Motor neuron (in vitro differentiated cells): ENCODE data around the gene SERTAD2. TPM values are rescaled to one million over a fixed set of nuclear protein-coding genes. Genes with fewer than 3 reads are reported as not detected.
A peak's percentile ranks its signal among the peaks of the same experiment; 100 is the strongest.

Experiments
- ATAC-seq, 8 experiments: fragments of 200-7000 bp; cut with Tn5 transposase; replicated peaks in 6 of 8; 2 replicates each; pipeline ENCODE4 v1.8.0; 2021; ENCODE audit warnings: mild to moderate bottlenecking in 8 of 8, moderate library complexity in 8 of 8
- H3K27ac ChIP-seq, 2 donors: fragments of 250-450 bp; sonication (Bioruptor Pico); 2 replicates each; pipeline ENCODE4 v1.9.0; 2021; ENCODE audit warnings: antibody characterized with exemption in 2 of 2, mild to moderate bottlenecking in 2 of 2, moderate library complexity in 1 of 2
- H3K4me1 ChIP-seq, 2 donors: fragments of 250-450 bp; sonication (Bioruptor Pico); replicated peaks in 1 of 2; 2 replicates each; pipeline ENCODE4 v1.6.1; 2021; ENCODE audit warnings: antibody characterized with exemption in 2 of 2, mild to moderate bottlenecking in 2 of 2, moderate library complexity in 1 of 2
- H3K4me3 ChIP-seq, 5 donors: fragments of 250-450 bp; sonication (Bioruptor Pico); 2 replicates each; pipeline ENCODE4 v1.9.0; 2021; ENCODE audit warnings: antibody characterized with exemption in 5 of 5, mild to moderate bottlenecking in 5 of 5, moderate library complexity in 4 of 5
- WGBS, 10 experiments: fragments of 450-650 bp; shearing (Covaris generic); methylation state at CpG; one replicate each; pipeline ENCODE4 v1.0.0; 2022; 5-methylcytosine and 5-hydroxymethylcytosine counted together
- in situ Hi-C, 9 experiments: fragments of 400-800 bp; cut with MboI; loops; one replicate each; pipeline ENCODE4 v1.15.0; 2021; ENCODE audit warnings: low sequenced_read_pairs in 9 of 9, low pct_unique_long_range_greater_than_20kb in 2 of 9; ENCODE audit not compliant: unreplicated experiment in 9 of 9
- total RNA-seq, 8 experiments: library from RNA; unstranded; fragments of 300-600 nt; gene quantifications; 2 replicates each; pipeline versions ENCODE4 v1.2.3 to v1.2.4, GENCODE V29; 2022

The SERTAD2 gene
- total RNA-seq, 8 experiments from 2014 or later: 5.6 to 12.1 (median 6.8) TPM

- Histone ChIP-seq H3K27ac (no peak overlapping the region), H3K4me3 (no peak overlapping the region), H3K4me1 (peaks cover 21 to 25% of the 10 kb centered on the region in 2 donors)
- ATAC-seq: no peak
- 85 to 100% (median 93%) methylated on average over 1 to 5 of the region's 7 CpGs; no CpG with 5 or more reads in 3 of the 10 experiments for WGBS, 10 experiments
- in situ Hi-C loops: loop anchor here in 1 of 9 experiments (25.0 kb wide), 1 partner anchor 246 kb away; no protein-coding TSS in a partner anchor
Observed at GRCh38 chr2:64615844-64616536, 37.7 kb downstream of the SERTAD2 start.

GRCh38 chr2:64615192-64615763 lies 38.4 kb downstream of the SERTAD2 start:
- 69 to 100% (median 100%) methylated on average over 1 to 4 of the region's 6 CpGs; no CpG with 5 or more reads in 3 of the 10 experiments for WGBS, 10 experiments
- Histone ChIP-seq H3K4me1 (peaks cover 18 to 21% of the 10 kb centered on the region in 2 donors), H3K4me3 (no peak overlapping the region), H3K27ac (no peak overlapping the region)
- ATAC-seq: no peak
- in situ Hi-C loops: loop anchor here in 1 of 9 experiments (25.0 kb wide), 1 partner anchor 247 kb away; no protein-coding TSS in a partner anchor

- ATAC-seq: no peak
- 41 to 92% (median 86%) methylated on average over 2 to 6 of the region's 7 CpGs; no CpG with 5 or more reads in 3 of the 10 experiments for WGBS, 10 experiments
- no peak overlapping the region for H3K27ac ChIP-seq
- no peak overlapping the region for H3K4me3 ChIP-seq
- in situ Hi-C loops: loop anchor here in 1 of 9 experiments (25.0 kb wide), 1 partner anchor 249 kb away; no protein-coding TSS in a partner anchor
- peaks cover 14 to 19% of the 10 kb centered on the region in 2 donors for H3K4me1 ChIP-seq
Observed at GRCh38 chr2:64613276-64613675, 40.4 kb downstream of the SERTAD2 start.

- H3K4me1 ChIP-seq: peaks cover 8 to 13% of the 10 kb centered on the region in 2 donors
- H3K4me3 ChIP-seq: no peak overlapping the region
- no peak overlapping the region for H3K27ac ChIP-seq
- in situ Hi-C loops: loop anchor here in 1 of 9 experiments (25.0 kb wide), 1 partner anchor 250 kb away; no protein-coding TSS in a partner anchor
- no peak for ATAC-seq
- WGBS, 10 experiments: 53 to 100% (median 92%) methylated on average over 1 to 3 of the region's 5 CpGs; no CpG with 5 or more reads in 4 of the 10 experiments
Observed at GRCh38 chr2:64612575-64613195, 41.0 kb downstream of the SERTAD2 start.

GRCh38 chr2:64610316-64610855 lies 43.3 kb downstream of the SERTAD2 start:
- ATAC-seq: no peak
- no peak overlapping the region for H3K4me3 ChIP-seq
- in situ Hi-C loops: loop anchor here in 1 of 9 experiments (25.0 kb wide), 1 partner anchor 252 kb away; no protein-coding TSS in a partner anchor
- H3K4me1 ChIP-seq: no peaks in the 10 kb centered on the region
- H3K27ac ChIP-seq: no peak overlapping the region
- 60 to 100% (median 90%) methylated on average over 1 to 6 of the region's 6 CpGs; no CpG with 5 or more reads in 1 of the 10 experiments for WGBS, 10 experiments

- 57 to 100% (median 94%) methylated on average over 1 to 3 of the region's 3 CpGs; no CpG with 5 or more reads in 2 of the 10 experiments for WGBS, 10 experiments
- H3K4me3 ChIP-seq: no peak overlapping the region
- ATAC-seq: no peak
- no peaks in the 10 kb centered on the region for H3K4me1 ChIP-seq
- H3K27ac ChIP-seq: no peak overlapping the region
- in situ Hi-C loops: loop anchor here in 1 of 9 experiments (25.0 kb wide), 1 partner anchor 252 kb away; no protein-coding TSS in a partner anchor
Observed at GRCh38 chr2:64609942-64610281, 43.8 kb downstream of the SERTAD2 start.

GRCh38 chr2:64609227-64609941 lies 44.3 kb downstream of the SERTAD2 start:
- Histone ChIP-seq H3K27ac (no peak overlapping the region), H3K4me3 (no peak overlapping the region), H3K4me1 (no peaks in the 10 kb centered on the region)
- in situ Hi-C loops: loop anchor here in 1 of 9 experiments (25.0 kb wide), 1 partner anchor 253 kb away; no protein-coding TSS in a partner anchor
- peak in 5 of 8 experiments; percentile 8 to 61 (median 36) for ATAC-seq
- WGBS, 10 experiments: 60 to 68% (median 63%) methylated on average over 2 to 8 of the region's 74 CpGs; no CpG with 5 or more reads in 6 of the 10 experiments

GRCh38 chr2:64608867-64609226 lies 44.9 kb downstream of the SERTAD2 start:
- in situ Hi-C loops: loop anchor here in 1 of 9 experiments (25.0 kb wide), 1 partner anchor 253 kb away; no protein-coding TSS in a partner anchor
- 45 to 100% (median 67%) methylated on average over 1 to 4 of the region's 20 CpGs; no CpG with 5 or more reads in 5 of the 10 experiments for WGBS, 10 experiments
- Histone ChIP-seq H3K4me1 (no peaks in the 10 kb centered on the region), H3K27ac (no peak overlapping the region), H3K4me3 (no peak overlapping the region)
- no peak for ATAC-seq

- WGBS, 10 experiments: 39 to 90% (median 76%) methylated on average over 4 to 9 of the region's 18 CpGs; no CpG with 5 or more reads in 2 of the 10 experiments
- no peak overlapping the region for H3K27ac ChIP-seq
- in situ Hi-C loops: loop anchor here in 1 of 9 experiments (25.0 kb wide), 1 partner anchor 255 kb away; no protein-coding TSS in a partner anchor
- ATAC-seq: no peak
- no peak overlapping the region for H3K4me3 ChIP-seq
- no peaks in the 10 kb centered on the region for H3K4me1 ChIP-seq
Observed at GRCh38 chr2:64607381-64608304, 46.1 kb downstream of the SERTAD2 start.

- Histone ChIP-seq H3K27ac (no peak overlapping the region), H3K4me1 (no peaks in the 10 kb centered on the region), H3K4me3 (no peak overlapping the region)
- WGBS, 10 experiments: 30 to 98% (median 83%) methylated on average over 2 to 9 of the region's 21 CpGs; no CpG with 5 or more reads in 1 of the 10 experiments
- ATAC-seq: peak; percentile 18 to 92 (median 51)
- in situ Hi-C loops: loop anchor here in 1 of 9 experiments (25.0 kb wide), 1 partner anchor 256 kb away; no protein-coding TSS in a partner anchor
Observed at GRCh38 chr2:64606479-64607363, 47.0 kb downstream of the SERTAD2 start.
